DMS153 treated with DMSO at 0.1 percent for 48 hours (cell line): ENCODE results near the gene CHCHD3.
"Not testable (repeated sequence)": the region's sequence is repeated elsewhere in the genome, so short reads cannot be mapped to it uniquely, and the experiment has no call there.

Experiments used
- DNase-seq: peaks from one replicate; lab custom pipeline; 2025; ENCODE audit not compliant: unreplicated experiment; lab: John Stamatoyannopoulos, UW

CHCHD3 gene

GRCh38 chr7:132910657-132911056 lies 171.2 kb downstream of the CHCHD3 start:
- DNase-seq: no peak

- DNase-seq: no peak
Measured at GRCh38 chr7:132907380-132907940, 174.4 kb downstream of the CHCHD3 start.

- no peak for DNase-seq
Measured at GRCh38 chr7:132906193-132906835, 175.6 kb downstream of the CHCHD3 start.

GRCh38 chr7:132905136-132905535 lies 176.8 kb downstream of the CHCHD3 start:
- not testable (repeated sequence) for DNase-seq

- DNase-seq: no peak
Measured at GRCh38 chr7:132904209-132904608, 177.7 kb downstream of the CHCHD3 start.

GRCh38 chr7:132902294-132902693 lies 179.6 kb downstream of the CHCHD3 start:
- not testable (repeated sequence) for DNase-seq

GRCh38 chr7:132901241-132901640 lies 180.6 kb downstream of the CHCHD3 start:
- no peak for DNase-seq

GRCh38 chr7:132899833-132900232 lies 182.1 kb downstream of the CHCHD3 start:
- DNase-seq: no peak

GRCh38 chr7:132898641-132899175 lies 183.2 kb downstream of the CHCHD3 start:
- not testable (repeated sequence) for DNase-seq

- DNase-seq: no peak
Measured at GRCh38 chr7:132897093-132897687, 184.7 kb downstream of the CHCHD3 start.

- no peak for DNase-seq
Measured at GRCh38 chr7:132895231-132895630, 186.7 kb downstream of the CHCHD3 start.

GRCh38 chr7:132893560-132893959 lies 188.3 kb downstream of the CHCHD3 start:
- no peak for DNase-seq

GRCh38 chr7:132892744-132893143 lies 189.1 kb downstream of the CHCHD3 start:
- DNase-seq: not testable (repeated sequence)

GRCh38 chr7:132891554-132891953 lies 190.3 kb downstream of the CHCHD3 start:
- no peak for DNase-seq

GRCh38 chr7:132882714-132883428 lies 199.0 kb downstream of the CHCHD3 start:
- DNase-seq: no peak

GRCh38 chr7:132881317-132881716 lies 200.6 kb downstream of the CHCHD3 start:
- DNase-seq: no peak

GRCh38 chr7:132879579-132879978 lies 202.3 kb downstream of the CHCHD3 start:
- DNase-seq: no peak

GRCh38 chr7:132878204-132878919 lies 203.5 kb downstream of the CHCHD3 start:
- DNase-seq: no peak

GRCh38 chr7:132877573-132877972 lies 204.3 kb downstream of the CHCHD3 start:
- no peak for DNase-seq

- no peak for DNase-seq
Measured at GRCh38 chr7:132876576-132876975, 205.3 kb downstream of the CHCHD3 start.

- no peak for DNase-seq
Measured at GRCh38 chr7:132872034-132872433, 209.9 kb downstream of the CHCHD3 start.
